Measurements from ENCODE around the gene ZNF197.

- TF ChIP-seq CTCF (IDR thresholded peaks at IDR 0.05) (no peak), EZH2 (IDR thresholded peaks at IDR 0.05; ENCODE audit: borderline replicate concordance, insufficient read depth, low read depth, low read length, poor library complexity, severe bottlenecking) (no peak)
Measured at GRCh38 chr3:44647771-44648170, 22.9 kb downstream of the ZNF197 start.
